Fibroblast of skin of left quadriceps (primary cell): ENCODE results near the gene PAM.
A peak's percentile ranks its signal among the peaks of the same experiment; 100 is the strongest.

Source experiments
- DNase-seq, 2 experiments: peaks; one replicate each; pipeline ENCODE4 v3.0.0-alpha.2; 2013; ENCODE audit warnings: low read depth in 2 of 2

Gene PAM

GRCh38 chr5:102813740-102814139 lies 58.6 kb downstream of the PAM start:
- DNase-seq = no peak

GRCh38 chr5:102815084-102815483 lies 60.0 kb downstream of the PAM start:
- DNase-seq = no peak

DNA sequence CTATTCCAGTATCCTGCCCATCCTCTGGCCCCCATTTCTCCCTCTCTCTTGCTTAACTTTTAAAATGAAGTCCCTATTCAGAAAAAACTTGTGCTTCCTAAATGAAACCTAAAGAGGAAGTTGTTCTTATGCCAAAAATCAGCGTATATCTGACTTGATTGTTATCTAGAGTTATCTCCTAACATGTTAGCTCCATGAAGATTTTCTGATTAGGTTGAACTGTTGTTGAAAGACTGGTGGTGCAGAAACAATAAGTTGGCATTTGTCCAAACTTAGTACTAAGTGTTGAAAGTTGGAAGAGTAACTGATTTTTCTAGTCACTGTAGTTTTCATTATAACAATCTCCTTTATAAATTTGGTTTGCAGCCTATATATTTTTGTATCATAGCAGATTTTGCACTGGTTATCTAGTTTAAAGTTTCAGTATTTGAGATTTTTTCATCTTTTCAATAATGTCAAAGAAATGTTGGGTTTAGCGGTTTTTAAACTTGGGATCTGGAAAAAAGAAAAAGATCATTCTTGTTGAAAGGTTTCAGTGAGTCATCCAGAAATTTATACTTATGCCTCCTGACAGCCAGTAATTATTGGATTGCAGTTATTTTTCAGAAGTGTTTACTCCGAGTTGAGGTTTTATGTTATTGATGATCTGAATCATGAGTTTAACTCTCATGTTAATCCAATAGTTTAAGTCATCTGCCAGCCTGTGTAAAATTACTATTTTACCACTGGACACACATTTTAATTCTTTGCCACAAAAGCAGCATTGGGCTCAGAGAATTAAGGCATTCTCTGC lies 60.6 kb downstream of the PAM start:
- DNase-seq = peak; percentile 23 to 43

DNA sequence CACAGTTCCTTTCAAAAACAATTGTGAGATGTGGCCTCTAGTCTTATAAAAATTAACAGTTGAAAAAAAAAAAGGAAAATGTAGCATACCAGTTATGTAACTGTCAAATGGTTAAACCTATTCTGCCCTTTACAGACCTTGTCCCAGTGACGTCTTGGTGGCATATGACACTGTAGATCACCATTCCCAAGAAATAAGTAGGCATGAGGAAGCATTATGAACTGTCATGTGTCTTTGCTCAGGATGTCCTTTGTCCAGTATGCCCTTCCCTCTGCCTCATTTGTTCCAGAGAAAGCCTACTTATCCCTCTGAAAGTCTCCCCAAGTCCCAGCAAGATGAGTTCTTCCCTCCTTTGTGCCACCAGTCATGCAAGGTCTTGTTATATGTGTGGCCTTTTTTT lies 63.2 kb downstream of the PAM start:
- DNase-seq = no peak

GRCh38 chr5:102818934-102819333 lies 63.8 kb downstream of the PAM start:
- DNase-seq = no peak

DNA sequence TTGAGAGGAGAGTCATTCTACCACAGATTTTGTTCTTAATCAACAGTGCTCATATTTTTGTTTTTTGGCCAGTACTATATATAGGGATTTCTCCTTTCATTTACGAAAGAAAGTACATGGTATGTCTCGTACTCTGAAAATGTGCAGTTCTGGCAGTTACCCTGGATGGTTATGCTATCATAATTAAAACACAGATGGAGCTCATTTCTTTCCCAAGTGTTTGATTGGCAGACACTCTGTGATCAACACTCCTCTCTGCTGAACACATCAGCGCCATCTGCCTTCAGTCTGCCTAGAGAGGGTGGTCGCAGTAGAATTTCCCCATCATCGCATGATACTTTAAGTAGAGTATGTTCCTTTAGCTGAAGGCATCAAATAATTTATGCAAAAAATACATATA lies 64.5 kb downstream of the PAM start:
- DNase-seq = peak; percentile 38 to 42

- peak; percentile 60 to 69 for DNase-seq
Measured at GRCh38 chr5:102823441-102823874, 68.4 kb downstream of the PAM start.

DNA sequence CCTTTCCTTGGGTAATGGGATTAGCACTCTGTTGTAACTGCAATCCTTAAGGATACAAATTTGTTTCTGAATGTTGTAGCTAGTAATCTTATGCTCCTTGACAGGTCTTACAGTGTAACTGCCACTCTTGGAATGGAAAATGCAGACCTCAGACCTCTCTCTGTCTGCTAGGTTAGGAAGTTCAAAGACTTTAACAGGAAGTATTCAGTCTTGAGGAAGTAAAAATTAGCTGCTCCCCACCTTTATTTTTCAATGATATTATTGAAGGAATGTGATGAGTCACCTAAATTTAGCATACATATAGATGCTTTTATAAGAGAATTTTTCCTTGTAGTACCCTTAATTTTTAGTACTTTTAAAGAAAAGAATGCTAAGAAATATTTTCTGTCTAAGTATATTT lies 71.5 kb downstream of the PAM start:
- DNase-seq = no peak

DNA sequence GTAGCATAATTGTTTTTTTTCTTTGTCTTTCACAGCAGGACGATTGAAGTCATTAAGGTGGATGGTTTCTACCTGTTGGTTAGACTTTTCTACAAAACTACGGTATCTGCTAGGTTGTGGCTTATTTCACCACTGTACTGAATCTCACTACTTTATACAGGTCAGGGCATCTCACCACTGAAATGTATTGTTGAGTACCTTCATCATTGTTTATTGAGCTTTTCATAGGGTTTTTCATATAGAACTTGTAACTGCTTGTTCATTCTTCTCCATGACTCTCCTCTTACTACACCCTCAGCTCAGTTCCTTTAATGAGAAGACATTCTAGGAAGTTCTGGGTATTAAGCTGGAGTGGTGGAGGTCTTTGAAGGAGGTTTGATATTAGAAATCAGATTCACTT lies 75.1 kb downstream of the PAM start:
- no peak for DNase-seq

- DNase-seq = no peak
Measured at GRCh38 chr5:102832445-102832844, 77.3 kb downstream of the PAM start.

- DNase-seq = no peak
Measured at GRCh38 chr5:102833146-102833545, 78.0 kb downstream of the PAM start.

- DNase-seq = no peak
Measured at GRCh38 chr5:102834438-102834964, 79.4 kb downstream of the PAM start.

DNA sequence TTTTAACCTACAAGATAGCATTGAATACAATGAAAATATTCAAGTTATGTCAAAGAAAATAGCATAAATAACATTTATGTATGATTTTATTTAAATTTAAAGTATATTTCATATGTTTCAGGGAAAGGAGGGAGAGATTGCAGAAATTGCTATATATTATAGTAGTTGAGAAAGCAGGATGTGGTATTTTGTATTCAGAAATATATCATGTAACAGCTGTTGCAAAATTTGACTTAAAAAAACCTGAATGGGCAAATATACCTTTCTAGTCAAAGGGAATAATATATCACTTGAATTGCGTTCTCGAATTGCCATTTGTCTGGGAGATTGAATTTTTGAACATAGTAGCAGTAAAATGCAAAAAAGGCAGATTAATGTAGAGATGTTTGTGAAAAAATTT lies 80.6 kb downstream of the PAM start:
- DNase-seq = no peak

DNA sequence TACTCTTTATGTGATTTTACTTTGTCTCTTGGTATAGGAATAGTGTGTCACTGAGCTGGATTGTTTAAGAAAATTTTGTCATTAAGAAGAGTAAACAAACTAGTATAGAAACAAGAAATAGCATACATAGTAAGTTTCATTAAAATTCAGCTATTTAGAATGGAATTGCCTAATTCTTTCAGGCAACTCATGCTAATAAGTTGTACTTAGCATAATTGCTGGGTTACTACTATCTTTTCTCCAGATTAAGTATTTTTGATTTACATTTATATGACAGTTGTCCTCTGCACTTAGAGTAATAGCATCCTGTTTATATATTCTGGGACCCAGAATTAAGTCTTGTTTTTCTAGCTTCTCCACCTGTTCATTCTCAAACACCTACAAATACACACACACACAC lies 85.9 kb downstream of the PAM start:
- DNase-seq = no peak

DNA sequence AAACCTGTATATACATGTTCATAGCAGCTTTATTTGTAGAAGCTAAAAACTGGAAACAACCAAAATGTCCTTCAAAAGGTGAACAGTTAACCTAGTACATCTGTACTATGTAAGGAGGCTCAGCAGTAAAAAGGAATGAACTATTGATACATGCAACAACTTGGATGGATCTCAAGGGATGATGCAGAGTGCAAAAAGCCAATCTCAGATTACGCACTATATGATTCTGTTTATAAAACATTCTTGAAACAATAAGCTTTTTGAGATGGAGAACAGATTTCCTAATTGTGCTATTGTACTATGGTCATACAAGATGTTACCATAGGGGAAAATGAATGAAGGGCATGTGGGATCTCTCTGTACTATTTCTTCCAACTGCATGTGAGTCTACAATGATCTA lies 88.9 kb downstream of the PAM start:
- no peak for DNase-seq

- no peak for DNase-seq
Measured at GRCh38 chr5:102845041-102845440, 89.9 kb downstream of the PAM start.

- no peak for DNase-seq
Measured at GRCh38 chr5:102850503-102850902, 95.4 kb downstream of the PAM start.

DNA sequence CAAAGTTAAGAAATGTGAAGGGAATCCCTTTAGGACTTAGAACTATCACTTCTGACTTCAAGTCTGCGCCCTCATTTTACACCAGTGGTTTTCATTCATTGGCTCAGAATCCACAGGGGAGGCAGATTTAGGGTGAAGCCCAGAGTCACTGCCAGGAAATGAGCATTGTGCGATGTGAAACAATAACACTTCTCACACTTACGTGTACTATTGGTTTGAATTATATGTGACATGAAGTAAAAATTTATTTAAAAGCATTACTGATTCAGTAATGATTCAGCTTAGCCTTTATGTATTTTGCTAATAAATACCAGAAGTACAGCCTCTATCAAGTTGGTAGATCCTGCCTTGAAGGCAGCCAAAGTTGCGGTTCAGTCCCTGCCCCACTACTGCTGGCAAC lies 98.6 kb downstream of the PAM start:
- peak; percentile 82 for DNase-seq

DNA sequence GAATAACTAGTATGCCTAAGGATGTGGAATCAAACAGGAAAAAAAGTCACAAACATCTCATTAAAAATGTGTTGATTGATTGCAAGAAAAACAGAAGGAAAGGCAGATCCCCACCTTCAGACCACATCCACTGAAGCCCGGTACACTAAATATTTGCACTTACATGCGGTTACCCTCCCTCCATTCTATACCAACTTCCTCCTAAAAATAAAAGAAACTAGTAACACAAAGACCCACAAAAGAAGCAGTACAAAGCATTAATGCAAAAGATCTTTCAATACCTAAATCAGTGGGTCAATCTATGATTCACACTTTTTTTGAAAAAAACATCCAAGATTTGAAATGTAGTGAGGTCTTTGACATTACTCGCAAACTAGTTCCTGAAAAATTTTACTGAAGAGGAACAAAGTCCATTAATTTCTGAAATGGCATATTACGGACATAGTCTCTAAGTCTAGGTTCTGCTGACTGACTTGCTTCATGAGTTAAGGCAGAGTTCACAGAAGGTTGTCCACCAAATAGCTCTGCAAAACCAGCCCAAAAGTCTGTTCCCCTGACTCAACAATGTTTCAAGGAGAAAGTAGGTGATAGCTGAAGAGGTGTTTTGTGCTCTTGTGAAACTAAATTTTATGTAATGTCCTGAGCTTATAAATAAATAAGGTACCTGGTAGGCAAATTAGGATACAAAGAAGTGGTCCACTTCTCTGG lies 100.7 kb downstream of the PAM start:
- DNase-seq = no peak

GRCh38 chr5:102856389-102856777 lies 101.3 kb downstream of the PAM start:
- peak; percentile 83 to 87 for DNase-seq

DNA sequence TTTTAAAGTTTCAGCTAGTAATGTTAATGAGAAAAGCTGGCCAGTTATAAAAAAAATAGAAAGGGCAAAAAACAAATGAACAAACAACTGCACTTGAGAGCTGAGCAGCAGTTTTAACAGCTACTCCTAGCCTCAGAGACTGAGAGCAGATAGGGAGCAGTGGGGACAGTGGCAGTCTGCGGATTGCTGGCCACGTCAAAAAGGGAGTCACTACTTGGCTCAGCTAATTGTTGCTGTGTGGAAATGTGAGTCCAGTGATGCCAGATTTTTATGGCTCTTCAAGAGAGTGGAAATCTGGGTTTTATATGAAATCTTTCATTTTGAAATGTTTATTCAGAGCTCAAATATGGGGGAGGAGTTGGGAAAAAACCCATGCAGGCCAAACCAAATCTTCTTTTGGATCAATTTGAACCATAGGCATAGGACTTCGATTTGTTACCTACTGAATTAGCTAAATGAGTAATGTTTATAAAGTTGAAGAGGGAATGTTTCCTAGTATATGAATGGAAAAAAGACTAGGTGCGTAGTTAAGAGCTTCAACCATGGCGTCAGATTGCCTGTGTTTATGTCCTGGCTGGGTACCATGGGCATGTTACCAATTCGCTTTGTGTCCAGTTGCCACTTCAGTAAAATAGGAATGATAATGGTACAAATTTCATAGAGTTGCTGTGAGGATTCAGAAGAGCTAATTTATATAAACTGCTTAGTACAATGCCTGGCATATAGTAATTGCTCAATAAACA lies 102.1 kb downstream of the PAM start:
- no peak for DNase-seq

GRCh38 chr5:102858221-102858620 lies 103.1 kb downstream of the PAM start:
- no peak for DNase-seq
